HG02870 (cell line): ENCODE results near the gene ZFAND2A.
"Not testable (repeated sequence)": the region's sequence is repeated elsewhere in the genome, so short reads cannot be mapped to it uniquely, and the experiment has no call there.

Experiments used
- ATAC-seq: cut with Tn5 transposase; IDR thresholded peaks from one replicate; pipeline ENCODE4 v1.9.1; 2021; ENCODE audit warnings: mild to moderate bottlenecking, moderate library complexity; ENCODE audit not compliant: unreplicated experiment

ZFAND2A gene

DNA sequence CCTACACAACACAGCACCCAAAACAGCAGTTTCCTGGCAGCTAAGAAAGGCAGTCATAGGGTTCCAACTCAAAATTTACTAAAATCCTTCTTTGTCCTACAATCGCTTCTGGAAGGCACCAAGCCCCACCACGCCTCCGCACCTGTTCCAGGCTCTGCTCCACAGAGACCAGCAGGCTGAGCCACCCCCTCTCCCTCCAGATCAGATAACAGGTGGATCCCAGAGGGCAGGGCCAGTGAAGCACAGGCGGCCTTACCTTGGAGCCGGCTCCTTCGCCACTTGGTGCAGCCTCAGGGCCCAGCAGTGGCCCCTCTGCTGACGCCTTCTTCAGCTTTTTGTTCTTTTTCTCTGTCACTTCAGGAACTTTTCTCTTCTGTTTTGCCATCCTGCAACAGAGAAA, 33.0 kb downstream of the ZFAND2A start:
- no peak for ATAC-seq

DNA sequence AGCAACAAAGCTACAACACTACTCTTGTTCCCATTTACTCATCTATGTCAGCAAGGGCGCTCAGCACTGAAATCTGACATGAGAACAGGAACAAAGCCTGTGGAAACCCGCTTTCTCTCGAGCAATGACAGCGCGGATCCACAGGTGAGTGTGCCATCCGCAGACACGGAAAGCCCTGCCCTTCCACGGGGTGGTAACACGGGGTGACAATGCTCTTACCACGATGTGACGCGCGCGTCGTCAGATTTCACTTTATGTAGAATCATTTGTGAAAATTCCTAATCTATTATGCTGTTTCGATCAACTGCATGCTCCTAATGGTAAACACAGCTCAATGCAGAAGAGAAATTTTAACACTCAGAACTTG, 34.4 kb downstream of the ZFAND2A start:
- ATAC-seq, result no peak

DNA sequence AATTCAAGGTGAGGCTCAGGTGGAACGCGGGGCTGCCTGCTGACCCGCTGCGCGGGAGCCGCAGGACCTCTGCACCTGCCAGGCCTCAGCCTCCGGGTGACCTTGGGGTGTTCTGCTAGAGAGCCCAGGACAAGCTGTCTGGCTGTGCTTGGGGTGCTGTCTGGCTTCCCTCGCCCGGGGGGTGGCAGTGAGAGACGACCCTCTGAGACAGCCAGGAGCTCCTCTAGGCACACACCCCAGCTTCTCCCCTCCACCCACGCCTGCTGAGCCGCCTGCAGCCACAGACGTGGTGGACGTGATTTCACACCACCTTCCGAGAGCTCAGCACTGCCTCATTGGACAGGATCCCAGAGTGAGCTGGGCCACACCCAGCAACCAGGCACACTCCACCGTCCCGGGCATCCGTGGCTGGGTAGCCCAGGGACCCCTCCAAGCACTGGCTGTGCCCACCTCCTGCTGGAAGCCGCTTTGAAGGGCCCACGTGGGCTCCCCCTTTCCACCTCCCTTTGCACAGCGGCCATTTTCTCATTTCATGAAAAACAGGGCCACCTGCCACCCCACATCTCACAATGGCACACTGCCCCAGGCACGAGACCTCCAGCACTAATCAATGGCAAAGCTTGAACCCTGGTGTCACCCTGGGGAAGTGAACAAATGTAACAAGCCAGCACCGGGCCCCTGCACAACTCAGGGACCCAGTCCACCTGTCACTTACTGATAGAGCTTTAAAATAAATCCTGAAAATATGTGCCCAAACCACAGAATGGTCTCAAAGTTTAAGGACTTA, 35.0 kb downstream of the ZFAND2A start:
- ATAC-seq, result no peak

DNA sequence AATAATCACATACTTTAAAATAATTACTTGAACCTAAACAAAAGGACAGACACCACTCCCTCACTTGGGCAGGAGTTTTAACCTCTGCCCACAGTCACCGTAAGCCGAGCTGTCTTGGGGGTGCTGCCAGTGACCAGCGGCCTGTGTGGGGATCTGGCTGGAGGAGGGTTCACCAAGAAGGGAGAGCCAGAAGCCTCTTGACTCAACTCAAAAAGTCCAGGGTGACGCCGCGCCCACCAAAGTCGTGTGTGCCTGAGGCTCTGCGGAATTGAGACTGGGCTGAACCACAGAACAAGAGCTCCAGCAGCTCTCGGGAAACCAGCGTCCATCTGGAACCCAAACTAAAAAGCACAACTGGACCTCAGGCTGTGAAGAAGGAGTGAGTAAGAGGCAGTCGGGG, 35.8 kb downstream of the ZFAND2A start:
- no peak for ATAC-seq

DNA sequence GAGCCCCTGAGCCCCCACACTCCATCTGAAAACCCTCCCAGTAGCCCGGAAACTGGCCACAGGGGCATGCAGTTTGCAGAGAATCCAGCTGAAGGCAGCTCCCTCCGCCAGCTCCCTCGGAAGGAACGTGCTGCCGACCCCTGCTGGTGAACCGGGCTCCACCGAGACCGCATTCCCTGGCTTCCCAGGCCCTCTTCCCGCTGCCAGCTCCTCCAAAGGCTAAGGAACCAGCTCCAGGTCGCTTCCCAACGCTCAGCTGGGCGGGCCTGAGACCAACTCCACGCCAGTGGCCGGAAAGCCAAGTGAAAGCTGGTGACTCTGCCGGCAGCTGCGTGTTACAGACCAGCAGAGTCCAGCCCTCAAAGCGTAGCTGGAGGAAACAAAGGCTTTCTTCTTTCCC, 36.3 kb downstream of the ZFAND2A start:
- ATAC-seq, result no peak

DNA sequence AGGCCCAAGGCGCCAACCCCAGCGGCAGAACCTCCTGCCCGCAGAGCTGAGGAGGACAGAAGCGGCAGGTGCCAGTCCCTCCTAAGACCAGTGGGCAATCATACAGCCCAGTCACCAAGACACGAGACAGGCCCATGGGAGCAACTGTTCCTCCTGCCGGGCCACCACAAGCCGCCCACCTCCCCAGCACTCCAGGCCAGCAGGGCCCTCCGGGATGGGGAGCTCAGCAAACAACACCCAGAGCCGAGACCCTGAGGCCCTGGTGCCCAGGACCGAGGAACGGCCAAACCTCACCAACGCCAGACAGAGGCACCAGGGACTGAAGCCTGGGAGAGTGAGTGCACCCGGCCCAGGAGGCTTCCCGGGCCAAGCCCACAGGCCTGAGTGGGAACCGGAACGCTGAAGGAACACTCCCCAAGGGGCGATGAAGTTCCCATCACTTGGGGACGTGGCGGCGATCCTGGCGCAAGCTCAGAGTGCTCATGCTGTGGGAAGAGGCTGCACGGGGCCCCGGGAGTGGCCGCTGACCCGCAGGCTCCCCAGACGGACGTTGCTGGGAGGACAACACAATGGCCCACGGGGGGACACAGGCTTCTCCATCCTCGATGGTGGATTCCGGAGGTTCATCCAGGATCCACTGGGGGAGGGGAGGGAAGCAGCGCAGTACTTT, 37.0 kb downstream of the ZFAND2A start:
- ATAC-seq, result no peak

DNA sequence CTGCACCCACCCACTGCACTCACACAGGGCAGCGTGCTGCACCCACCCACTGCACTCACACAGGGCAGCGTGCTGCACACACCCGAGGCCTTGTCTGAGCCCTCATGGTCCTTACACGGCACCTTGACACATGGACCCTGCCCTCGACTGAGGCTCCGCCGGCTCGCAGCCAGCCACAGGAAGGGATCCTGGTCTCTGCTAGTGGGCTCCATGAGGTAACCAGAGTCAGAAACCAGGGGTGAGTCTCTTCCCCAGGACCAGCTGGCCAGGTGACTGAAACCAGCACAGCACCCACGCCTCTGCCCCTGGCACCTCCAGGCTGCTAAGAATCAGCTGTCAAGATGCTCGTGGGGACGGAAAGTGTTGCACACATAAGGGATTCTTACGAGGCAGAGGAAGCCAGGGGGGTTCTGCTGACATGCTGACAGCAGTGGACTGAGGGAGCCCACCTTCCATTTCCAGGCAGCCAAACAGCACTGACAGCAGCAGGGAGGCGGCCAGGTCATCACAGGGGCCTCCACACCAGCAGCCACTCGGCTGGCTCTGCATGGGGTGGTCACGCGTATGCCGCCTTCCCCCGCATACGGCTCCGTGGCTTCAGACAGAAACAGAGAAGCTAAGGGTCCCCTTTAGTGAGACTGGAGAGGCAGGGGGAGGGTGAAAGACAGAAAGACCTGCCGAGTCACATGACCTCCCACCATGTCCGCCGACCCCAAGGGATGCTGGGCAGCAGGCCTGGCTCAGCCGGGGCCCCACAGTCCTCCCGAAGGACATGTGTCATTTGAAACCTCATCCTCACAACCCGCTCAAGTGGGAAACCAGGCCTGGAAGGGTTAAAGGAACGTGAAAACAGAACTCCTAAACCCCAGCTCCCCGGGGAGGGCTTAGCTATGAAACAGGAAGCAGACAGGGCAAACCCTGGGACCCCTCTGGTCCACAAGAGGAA, 37.8 kb downstream of the ZFAND2A start:
- ATAC-seq, result no peak

DNA sequence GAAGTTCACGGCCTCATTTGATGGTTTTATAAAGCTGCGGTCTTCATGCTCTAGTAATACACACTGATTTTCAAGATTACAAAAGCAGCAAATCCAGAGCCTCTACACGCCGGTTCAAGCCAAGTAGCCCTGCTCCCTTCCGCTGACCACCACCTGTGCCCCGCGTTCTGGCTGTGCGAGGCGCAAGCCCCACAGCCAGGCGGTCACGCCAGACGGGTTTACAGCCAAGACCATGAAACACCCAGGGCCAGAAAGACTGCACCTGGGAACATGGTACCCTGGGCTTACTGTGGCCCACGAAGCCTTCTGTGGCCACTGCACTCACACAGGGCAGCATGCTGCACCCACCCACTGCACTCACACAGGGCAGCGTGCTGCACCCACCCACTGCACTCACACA, 38.5 kb downstream of the ZFAND2A start:
- no peak for ATAC-seq

DNA sequence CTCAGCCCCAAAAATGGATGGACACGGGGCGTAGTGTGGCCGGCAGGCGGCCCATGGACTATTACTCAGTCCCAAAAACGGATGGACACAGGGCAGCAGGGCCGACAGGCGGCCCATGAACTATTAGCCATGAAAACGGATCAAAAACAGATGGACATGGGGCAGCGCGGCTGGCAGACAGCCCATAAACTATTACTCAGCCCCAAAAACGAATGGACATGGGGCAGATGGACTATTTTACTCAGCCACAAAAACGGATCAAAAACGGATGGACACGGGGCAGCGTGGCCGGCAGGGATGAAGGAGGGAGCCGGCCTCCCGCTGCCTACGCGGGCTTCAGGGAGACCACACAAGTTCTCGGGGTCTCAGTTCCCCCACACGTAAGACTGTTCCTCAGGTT, 39.2 kb downstream of the ZFAND2A start:
- ATAC-seq, result no peak

DNA sequence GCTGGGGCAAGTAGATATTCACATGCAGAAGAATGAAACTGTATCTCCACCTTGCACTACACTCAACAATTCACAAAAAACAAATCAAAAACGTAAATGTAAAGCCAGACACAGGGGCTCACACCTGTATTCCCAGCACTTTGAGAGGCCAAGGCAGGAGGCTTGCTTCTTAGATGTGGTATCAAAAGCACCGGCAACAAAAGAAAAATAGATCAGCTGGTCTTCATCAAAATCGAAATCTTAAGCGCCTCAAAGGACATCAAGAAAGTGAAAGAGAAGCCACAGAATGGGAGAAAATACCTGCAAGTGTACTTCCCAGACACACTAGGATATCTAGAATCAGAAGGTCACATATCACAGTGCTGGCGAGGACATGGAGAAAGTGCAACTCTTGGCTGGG, 40.8 kb downstream of the ZFAND2A start:
- no peak for ATAC-seq

DNA sequence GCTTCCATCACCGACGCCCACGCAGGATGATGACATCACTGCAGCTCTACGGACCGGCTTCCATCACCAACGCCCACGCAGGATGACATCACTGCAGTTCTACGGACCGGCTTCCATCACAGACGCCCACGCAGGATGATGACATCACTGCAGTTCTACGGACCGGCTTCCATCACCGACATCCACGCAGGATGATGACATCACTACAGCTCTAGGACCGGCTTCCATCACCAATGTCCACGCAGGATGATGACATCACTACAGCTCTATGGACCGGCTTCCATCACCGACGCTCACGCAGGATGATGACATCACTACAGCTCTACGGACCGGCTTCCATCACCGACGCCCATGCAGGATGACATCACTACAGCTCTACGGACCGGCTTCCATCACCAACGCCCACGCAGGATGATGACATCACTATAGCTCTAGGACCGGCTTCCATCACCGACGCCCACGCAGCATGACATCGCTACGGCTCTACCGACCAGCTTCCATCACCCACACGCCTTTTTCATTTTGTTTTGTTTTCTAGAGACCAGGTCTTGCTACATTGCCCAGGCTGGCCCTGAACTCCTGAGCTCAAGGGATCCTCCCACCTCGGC, 42.6 kb downstream of the ZFAND2A start:
- no peak for ATAC-seq

DNA sequence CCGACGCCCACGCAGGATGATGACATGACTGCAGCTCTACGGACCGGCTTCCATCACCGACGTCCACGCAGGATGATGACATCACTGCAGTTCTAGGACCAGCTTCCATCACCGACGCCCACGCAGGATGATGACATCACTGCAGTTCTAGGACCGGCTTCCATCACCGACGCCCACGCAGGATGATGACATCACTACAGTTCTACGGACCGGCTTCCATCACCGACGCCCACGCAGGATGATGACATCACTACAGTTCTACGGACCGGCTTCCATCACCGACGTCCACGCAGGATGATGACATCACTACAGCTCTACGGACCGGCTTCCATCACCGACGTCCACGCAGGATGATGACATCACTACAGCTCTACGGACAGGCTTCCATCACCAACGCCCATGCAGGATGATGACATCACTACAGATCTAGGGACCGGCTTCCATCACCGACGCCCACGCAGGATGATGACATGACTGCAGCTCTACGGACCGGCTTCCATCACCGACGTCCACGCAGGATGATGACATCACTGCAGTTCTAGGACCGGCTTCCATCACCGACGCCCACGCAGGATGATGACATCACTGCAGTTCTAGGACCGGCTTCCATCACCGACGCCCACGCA, 43.5 kb downstream of the ZFAND2A start:
- not testable (repeated sequence) for ATAC-seq

DNA sequence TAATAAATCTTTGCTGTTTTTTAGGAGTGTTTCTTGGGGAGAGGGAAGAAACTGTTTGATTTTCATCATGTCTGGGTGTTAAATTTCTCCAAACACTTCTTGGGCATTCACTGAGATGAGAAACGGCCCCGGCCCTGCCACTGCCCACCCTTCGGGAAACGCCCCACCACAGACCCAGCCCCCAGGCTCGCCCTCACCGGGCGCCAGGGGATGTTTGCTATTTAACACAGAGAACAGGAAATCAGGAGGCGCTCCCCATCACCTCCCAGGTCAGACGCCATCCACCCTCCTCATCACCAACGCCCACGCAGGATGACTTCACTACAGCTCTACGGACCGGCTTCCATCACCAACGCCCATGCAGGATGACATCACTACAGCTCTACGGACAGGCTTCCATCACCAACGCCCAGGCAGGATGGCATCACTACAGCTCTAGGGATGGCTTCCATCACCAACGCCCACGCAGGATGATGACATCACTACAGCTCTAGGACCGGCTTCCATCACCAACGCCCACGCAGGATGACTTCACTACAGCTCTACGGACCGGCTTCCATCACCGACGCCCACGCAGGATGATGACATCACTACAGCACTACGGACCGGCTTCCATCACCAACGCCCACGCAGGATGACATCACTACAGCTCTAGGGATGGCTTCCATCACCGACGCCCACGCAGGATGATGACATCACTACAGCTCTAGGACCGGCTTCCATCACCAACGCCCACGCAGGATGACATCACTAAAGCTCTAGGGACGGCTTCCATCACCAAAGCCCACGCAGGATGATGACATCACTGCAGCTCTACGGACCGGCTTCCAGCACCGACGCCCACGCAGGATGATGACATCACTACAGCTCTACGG, 44.6 kb downstream of the ZFAND2A start:
- ATAC-seq, result not testable (repeated sequence)

DNA sequence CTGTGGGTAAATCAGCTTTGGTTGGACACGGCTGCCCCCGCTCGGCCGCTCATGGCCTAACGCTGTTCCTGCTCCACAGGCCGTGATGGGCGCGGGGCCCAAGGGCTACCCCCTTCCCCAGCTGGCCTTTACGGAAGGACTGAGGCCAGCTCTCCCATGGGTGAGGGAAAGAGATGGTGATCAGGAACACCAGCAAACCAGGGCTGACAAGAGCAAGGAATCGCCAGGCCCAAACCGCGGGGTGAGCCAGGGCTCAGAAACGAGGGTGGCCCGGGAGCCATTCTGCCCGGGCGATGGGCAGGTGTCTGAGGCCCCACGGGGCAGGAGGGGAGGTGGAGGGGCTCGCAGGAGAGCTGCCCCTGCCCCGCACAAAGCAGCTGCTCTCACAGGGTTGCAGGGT, 45.5 kb downstream of the ZFAND2A start:
- ATAC-seq, result no peak

DNA sequence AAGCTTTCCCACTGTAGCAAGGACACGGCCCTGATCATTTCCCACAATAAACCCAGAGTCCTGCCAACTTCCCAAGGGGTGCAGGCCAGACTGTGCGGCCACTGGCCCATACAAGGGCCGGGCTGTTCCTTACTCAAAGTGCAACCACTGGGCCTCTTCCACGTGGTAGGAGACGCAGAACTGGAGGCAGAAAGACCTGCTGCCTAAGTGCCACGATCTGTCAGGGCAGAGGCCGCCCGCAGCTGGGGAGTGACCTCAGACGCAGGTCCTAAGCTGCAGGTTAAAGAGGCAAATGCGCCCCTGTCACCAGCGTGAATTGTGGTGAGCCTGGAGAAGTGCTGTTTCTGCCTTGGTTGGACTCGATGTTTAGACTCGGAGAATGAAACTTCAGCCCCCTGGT, 45.9 kb downstream of the ZFAND2A start:
- ATAC-seq, result no peak

DNA sequence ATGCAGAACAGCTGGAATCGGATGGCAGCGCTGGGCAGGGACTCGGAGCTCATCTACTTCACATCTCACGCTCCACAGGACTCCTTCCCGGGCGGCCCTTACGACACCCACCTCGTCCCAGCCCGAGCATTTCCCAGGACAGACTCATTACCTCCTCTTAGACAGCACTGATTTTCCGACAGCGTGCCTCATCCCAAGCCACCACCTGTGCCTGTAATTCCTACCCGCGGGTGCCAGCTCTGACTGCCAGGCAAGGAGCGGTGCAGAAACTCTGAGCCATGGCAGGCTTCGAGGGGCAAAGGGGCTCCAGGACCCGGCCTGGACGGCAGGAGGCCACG, 46.5 kb downstream of the ZFAND2A start:
- ATAC-seq, result no peak

DNA sequence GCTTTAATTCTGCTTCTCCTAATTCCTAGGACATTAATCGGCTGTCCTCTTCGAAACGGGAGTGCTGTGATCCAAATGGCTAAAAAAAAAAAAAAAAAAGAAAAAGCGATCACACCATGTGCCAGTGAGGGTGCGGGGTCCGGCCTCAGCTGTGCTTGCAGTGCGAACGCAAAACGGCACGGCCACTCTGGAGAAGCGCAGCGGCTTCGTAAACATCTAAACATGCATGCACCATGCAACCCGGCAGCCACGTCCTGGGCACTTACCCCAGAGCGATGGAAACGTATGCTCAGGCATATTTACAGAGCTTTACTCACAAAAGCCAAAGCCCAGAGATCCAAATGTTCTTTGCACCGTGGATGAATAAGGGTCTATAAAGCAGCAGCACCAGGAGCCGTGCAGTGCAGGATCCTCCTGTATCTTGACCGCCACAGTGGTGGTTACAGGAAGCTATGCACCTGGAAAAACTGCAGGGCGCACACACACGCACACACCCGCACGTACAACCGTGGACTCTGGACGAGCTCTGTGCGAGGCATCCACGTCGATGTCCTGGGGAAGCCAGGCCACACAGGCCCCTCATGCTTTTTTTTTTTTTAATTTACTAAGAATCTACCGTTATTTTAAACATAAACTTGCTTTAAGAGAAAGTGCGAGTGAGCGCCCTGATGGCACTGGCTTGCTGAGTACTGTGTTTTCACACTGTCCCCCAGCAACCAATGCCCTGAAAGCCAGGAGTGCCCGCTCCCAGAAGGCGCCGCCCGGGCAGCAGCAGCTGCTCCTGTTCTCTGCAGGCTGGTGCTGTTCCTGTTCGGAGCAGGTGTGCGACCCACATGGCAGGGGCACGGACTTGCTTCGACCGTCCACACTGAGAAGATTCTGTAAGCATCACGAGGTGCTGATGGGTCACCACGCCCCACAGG, 47.1 kb downstream of the ZFAND2A start:
- ATAC-seq, result no peak

DNA sequence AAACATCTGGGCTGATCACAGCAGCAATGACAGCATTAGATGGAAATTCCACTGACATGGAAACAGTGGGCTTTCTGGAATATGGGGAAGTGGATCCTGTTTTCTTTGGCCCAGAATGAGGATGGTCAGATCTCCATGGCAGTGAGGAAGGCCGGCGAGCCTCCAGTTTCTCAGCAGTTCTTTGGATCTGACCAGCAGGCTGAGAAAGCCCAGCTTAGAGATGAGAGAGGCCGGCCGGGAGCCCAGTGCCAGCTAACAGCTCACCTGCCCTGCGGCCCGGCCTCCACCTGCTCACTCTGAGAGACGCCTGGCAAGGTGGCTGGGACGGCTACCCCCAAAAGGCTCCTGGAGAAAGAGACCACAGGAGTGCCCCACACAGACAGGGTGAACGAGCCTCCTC, 47.9 kb downstream of the ZFAND2A start:
- ATAC-seq, result no peak

DNA sequence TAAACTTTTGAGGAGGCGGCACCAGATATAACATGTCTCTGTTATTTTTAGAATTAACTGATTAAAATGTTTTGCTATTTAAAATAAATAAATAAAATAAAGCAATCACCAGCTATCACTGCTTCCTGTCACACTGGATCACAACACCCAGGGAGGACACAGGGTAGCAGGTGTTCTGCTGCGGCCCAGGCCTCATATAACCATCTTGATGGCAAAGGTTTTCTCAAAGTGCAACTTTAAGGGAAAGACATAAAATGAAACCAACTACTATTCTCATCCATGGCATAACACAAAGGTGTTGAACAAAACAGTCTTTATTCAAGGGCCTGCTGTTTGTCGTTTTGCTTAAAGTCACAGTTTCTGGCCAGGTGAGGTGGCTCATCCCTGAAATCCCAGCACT, 48.8 kb downstream of the ZFAND2A start:
- ATAC-seq, result no peak
